HepG2 (cell line): ENCODE results near the gene ABHD17B. TPM values are rescaled to one million over a fixed set of nuclear protein-coding genes. Genes with fewer than 3 reads are reported as not detected.

Experiments
- ATAC-seq: fragments of 200-7000 bp; cut with Tn5 transposase; 3 replicates; pipeline ENCODE4 v1.9.1; 2020; ENCODE audit warnings: mild to moderate bottlenecking, moderate library complexity
- BruUV-seq: library from RNA; stranded (reverse); fragments of 400-500 nt; replicated peaks from 2 replicates; lab custom pipeline; 2021; lab: Mats Ljungman, UMichigan
- CTCF ChIA-PET: fragments of 300-600 bp; formaldehyde crosslinking; extraction: SDS; loops from one replicate; lab custom pipeline; 2021; ENCODE audit warnings: low total read pairs, inconsistent platforms, low intra/inter-chr PET ratio; lab: Yijun Ruan, JAX
- POLR2A ChIA-PET: fragments of 350-600 bp; sonication (Branson Sonifier 250); formaldehyde crosslinking; loops from one replicate; lab custom pipeline; 2020; ENCODE audit warnings: antibody characterized with exemption, inconsistent platforms; lab: Yijun Ruan, JAX
- DNase-seq: peaks from one replicate; pipeline ENCODE4 v3.0.0-alpha.2; 2015; ENCODE audit warnings: low spot score
- FAIRE-seq: peaks from 3 replicates; lab custom pipeline; 2011; peaks lifted over from hg19 to GRCh38; lab: Jason Lieb, UNC
- H2AFZ ChIP-seq: one replicate; pipeline ENCODE4 v1.6.1; 2011; ENCODE audit warnings: low read length, inconsistent platforms
- H3K27ac ChIP-seq: fragments of 300-600 bp; 3 replicates; pipeline ENCODE4 v1.8.0; 2011; ENCODE audit warnings: mixed run types, mild to moderate bottlenecking, mixed read lengths, low read length, inconsistent platforms; ENCODE audit not compliant: insufficient read depth; ENCODE audit errors: extremely low read length
- H3K27me3 ChIP-seq, 2 experiments: fragments of 200-600 bp in 1 of 2; 2 replicates in 1 of 2; 3 replicates in 1 of 2; pipeline versions ENCODE4 v1.6.0 to v1.8.0; 2011; ENCODE audit warnings: low read length in 2 of 2, mild to moderate bottlenecking in 2 of 2, moderate library complexity in 2 of 2, inconsistent platforms in 1 of 2; ENCODE audit not compliant: insufficient read depth in 2 of 2, control insufficient read depth in 1 of 2
- H3K36me3 ChIP-seq, 2 experiments: fragments of 200-600 bp in 1 of 2; replicated peaks in 1 of 2; 2 replicates in 1 of 2; 3 replicates in 1 of 2; pipeline versions ENCODE4 v1.5.1 to v1.8.0; 2011; ENCODE audit warnings: low read length in 2 of 2, inconsistent platforms in 1 of 2; ENCODE audit not compliant: insufficient read depth in 2 of 2, control insufficient read depth in 1 of 2
- H3K4me1 ChIP-seq: 2 replicates; pipeline ENCODE4 v1.5.1; 2012; ENCODE audit warnings: low read length, inconsistent platforms; ENCODE audit not compliant: insufficient read depth
- H3K4me2 ChIP-seq: 2 replicates; pipeline ENCODE4 v1.6.0; 2011; ENCODE audit warnings: low read depth, low read length, inconsistent platforms
- H3K4me3 ChIP-seq, 3 experiments: fragments of 200-600 bp in 1 of 3; sonication (generic), shearing (Covaris generic) in 1 of 3; replicated peaks in 1 of 3; 2 replicates each; pipeline ENCODE4 v1.5.1; 2011 to 2016; ENCODE audit warnings: low read length in 3 of 3, inconsistent platforms in 2 of 3, low read depth in 2 of 3, mild to moderate bottlenecking in 2 of 3, control low read depth in 1 of 3, mixed read lengths in 1 of 3; ENCODE audit not compliant: insufficient read depth in 1 of 3
- H3K79me2 ChIP-seq: one replicate; pipeline ENCODE4 v1.6.1; 2011; ENCODE audit warnings: low read length, inconsistent platforms; ENCODE audit not compliant: insufficient read depth
- H3K9ac ChIP-seq: 2 replicates; pipeline ENCODE4 v1.6.0; 2011; ENCODE audit warnings: mild to moderate bottlenecking, low read depth, low read length, inconsistent platforms; ENCODE audit not compliant: insufficient read depth
- H3K9me3 ChIP-seq: 2 replicates; pipeline ENCODE4 v1.5.1; 2012; ENCODE audit warnings: mild to moderate bottlenecking, low read length
- H4K20me1 ChIP-seq: 2 replicates; pipeline ENCODE4 v1.6.0; 2011; ENCODE audit warnings: inconsistent platforms, mild to moderate bottlenecking, low read length, moderate library complexity; ENCODE audit not compliant: insufficient read depth
- ATF7 ChIP-seq, 2 experiments: fragments of 450-650 bp in 1 of 2; sonication (generic) in 1 of 2; formaldehyde crosslinking in 1 of 2; IDR thresholded peaks; 2 replicates each; pipeline versions ENCODE4 v1.4.0 to v1.6.1; 2016 to 2020; ENCODE audit warnings: antibody characterized with exemption in 1 of 2, mild to moderate bottlenecking in 1 of 2, missing genetic modification reagents in 1 of 2
- FOXA3 ChIP-seq: IDR thresholded peaks from 2 replicates; pipeline ENCODE4 v1.6.1; 2016; ENCODE audit warnings: missing genetic modification reagents, missing compliant biosample characterization
- HOXA5 ChIP-seq: sonication (generic); formaldehyde crosslinking; IDR thresholded peaks from 2 replicates; pipeline ENCODE4 v1.4.0; 2020; ENCODE audit warnings: missing genetic modification reagents
- KDM4B ChIP-seq: sonication (generic); formaldehyde crosslinking; IDR thresholded peaks from 2 replicates; pipeline ENCODE4 v1.4.0; 2020; ENCODE audit warnings: missing genetic modification reagents
- MXD4 ChIP-seq: IDR thresholded peaks from 2 replicates; pipeline ENCODE4 v1.6.1; 2016; ENCODE audit warnings: mild to moderate bottlenecking, missing biosample characterization, missing genetic modification reagents
- NR2F1 ChIP-seq, 2 experiments: fragments of 450-650 bp in 1 of 2; formaldehyde crosslinking in 1 of 2; IDR thresholded peaks; 2 replicates each; pipeline versions ENCODE4 v1.5.0 to v1.6.1; 2016 to 2020; ENCODE audit warnings: mild to moderate bottlenecking in 1 of 2, missing compliant biosample characterization in 1 of 2, missing genetic modification reagents in 1 of 2, moderate library complexity in 1 of 2
- PPARG ChIP-seq: conservative IDR thresholded peaks from 2 replicates; pipeline ENCODE4 v1.6.1; 2016; ENCODE audit warnings: missing biosample characterization, missing genetic modification reagents
- SCMH1 ChIP-seq: sonication (generic); formaldehyde crosslinking; IDR thresholded peaks from 2 replicates; pipeline ENCODE4 v1.9.0; 2021; ENCODE audit warnings: missing genetic modification reagents, mild to moderate bottlenecking, borderline replicate concordance
- SMAD3 ChIP-seq: sonication (generic); formaldehyde crosslinking; IDR thresholded peaks from 2 replicates; pipeline ENCODE4 v1.4.0; 2020; ENCODE audit warnings: missing genetic modification reagents
- SMARCC2 ChIP-seq: fragments of 450-650 bp; IDR thresholded peaks from 2 replicates; pipeline ENCODE4 v1.6.1; 2017; ENCODE audit warnings: antibody characterized with exemption, mild to moderate bottlenecking
- TEAD2 ChIP-seq: sonication (generic); formaldehyde crosslinking; IDR thresholded peaks from 2 replicates; pipeline ENCODE4 v1.9.0; 2021; ENCODE audit warnings: missing genetic modification reagents
- ZNF225 ChIP-seq: sonication (generic); formaldehyde crosslinking; IDR thresholded peaks from 2 replicates; pipeline ENCODE4 v1.4.0; 2020; ENCODE audit warnings: mild to moderate bottlenecking, missing genetic modification reagents
- ZNF318 ChIP-seq: sonication (generic); formaldehyde crosslinking; IDR thresholded peaks from 2 replicates; pipeline ENCODE4 v1.4.0; 2020; ENCODE audit warnings: mild to moderate bottlenecking, missing genetic modification reagents
- ZNF501 ChIP-seq: sonication (generic); formaldehyde crosslinking; IDR thresholded peaks from 2 replicates; pipeline ENCODE4 v1.5.1; 2020; ENCODE audit warnings: mild to moderate bottlenecking, moderate library complexity, missing genetic modification reagents
- ZNF713 ChIP-seq: sonication (generic); formaldehyde crosslinking; IDR thresholded peaks from 2 replicates; pipeline ENCODE4 v1.4.0; 2020; ENCODE audit warnings: mild to moderate bottlenecking, missing genetic modification reagents
- WGBS: methylation state at CpG from one replicate; pipeline ENCODE4 v1.1.6; 2017; ENCODE audit warnings: low lambda C conversion rate; 5-methylcytosine and 5-hydroxymethylcytosine counted together
- in situ Hi-C: cut with HindIII; loops from 2 replicates; pipeline ENCODE4 v1.10.0; 2017; ENCODE audit warnings: low pct_unique_long_range_greater_than_20kb; ENCODE audit not compliant: extremely low pct_ligation_motif_present
- intact Hi-C: fragments of 100-400 bp; cut with micrococcal nuclease; formaldehyde crosslinking; loops from one replicate; pipeline ENCODE4 v1.10.0; 2022; ENCODE audit not compliant: unreplicated experiment
- polyA plus RNA-seq, 8 experiments: library from polyadenylated mRNA; depleted of rRNA in 3 of 8; stranded (reverse) in 7 of 8; unstranded in 1 of 8; fragments of >200 nt; fragmentation: Illumina TruSeq in 4 of 8; extraction: Trizol in 4 of 8; gene quantifications; 2 replicates each; pipeline versions ENCODE4 v1.2.1 to v1.2.3, GENCODE V29; 2011 to 2016; ENCODE audit warnings: low read depth in 4 of 8, missing spikeins in 1 of 8, mixed read lengths in 1 of 8; ENCODE audit not compliant: insufficient read depth in 1 of 8
- total RNA-seq, 5 experiments: library from RNA; depleted of rRNA; stranded (reverse); fragments of >200 nt; fragmentation: Illumina TruSeq; extraction: Trizol; gene quantifications; 2 replicates each; pipeline ENCODE4 v1.2.3, GENCODE V29; 2016; ENCODE audit warnings: low read depth in 1 of 5
- TF ChIP-seq, protein P1 (sequence below): sonication (generic); formaldehyde crosslinking; IDR thresholded peaks from 2 replicates; pipeline ENCODE4 v1.4.0; 2020; ENCODE audit warnings: mild to moderate bottlenecking, missing genetic modification reagents

The ABHD17B gene
- total and polyA plus RNA-seq, 2 of the 13 experiments (the other 11 are each of a cell fraction or from before 2014, with no cell fraction given), result 11.3 to 22.0 TPM

DNA sequence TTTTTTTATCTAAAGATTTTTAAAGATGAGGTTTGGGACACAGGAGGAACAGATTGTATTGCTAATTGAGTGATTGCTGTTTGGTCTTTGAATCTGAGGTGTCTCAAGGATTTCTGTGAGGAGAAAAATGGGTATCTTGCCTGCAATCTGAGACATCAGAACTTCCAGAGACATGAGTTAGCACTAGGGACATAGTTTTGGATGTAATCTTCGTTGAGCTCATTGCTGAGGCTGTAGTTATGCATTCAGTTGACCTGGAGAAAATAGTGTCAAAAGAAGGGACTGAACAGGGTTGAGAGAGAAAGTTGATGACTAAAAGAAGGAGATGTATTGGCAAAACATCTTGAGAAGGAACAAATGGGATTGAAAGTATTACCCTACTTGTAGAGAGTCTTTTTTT is 25.1 kb upstream of the ABHD17B start:
- H3K4me2 ChIP-seq, result no peak overlapping the region
- H4K20me1 ChIP-seq, result 0 out of 2 replicates have a peak, but pooled peaks cover under 1% of the 10 kb centered on the region
- no peak overlapping the region for H3K27ac ChIP-seq
- FAIRE-seq (no peak), DNase-seq (no peak), ATAC-seq (no peak)
- WGBS, result 79% methylated on average over 1 of the region's 1 CpG
- H3K9me3 ChIP-seq, result no peaks in the 10 kb centered on the region
- in situ Hi-C loops, result no loop called here
- peaks cover 3% of the 10 kb centered on the region for H3K4me1 ChIP-seq
- no peak overlapping the region for H3K4me3 ChIP-seq
- no peak overlapping the region for H2AFZ ChIP-seq
- no peaks in the 10 kb centered on the region for H3K27me3 ChIP-seq
- H3K79me2 ChIP-seq, result peaks cover 12% of the 10 kb centered on the region
- no peak overlapping the region for H3K9ac ChIP-seq
- ChIA-PET POLR2A (interaction anchor here (1.0 kb wide), 1 partner anchor 25 kb away, joined by 4 read pairs; the partner anchor contains the start of genes ABHD17B and C9orf85), CTCF (no interaction called here)
- no TSS peak for BruUV-seq
- H3K36me3 ChIP-seq, result 0 out of 5 replicates have a peak, but pooled peaks cover 0 to 3% of the 10 kb centered on the region in 2 experiments
- intact Hi-C loops, result no loop called here
- TF ChIP-seq ATF7 (IDR thresholded peaks at IDR 0.05), result no peak
- no peak for TF ChIP-seq ATF7 (CRISPR knock-in tag; IDR thresholded peaks at IDR 0.05)
- no peak for TF ChIP-seq PPARG (CRISPR knock-in tag)
- no peak for TF ChIP-seq KDM4B
- TF ChIP-seq ZNF501 (CRISPR knock-in tag), result no peak
- TF ChIP-seq SMARCC2, result no peak
- TF ChIP-seq ZNF713 (CRISPR knock-in tag), result no peak
- TF ChIP-seq NR2F1 (CRISPR knock-in tag; IDR thresholded peaks at IDR 0.05), result no peak
- no peak for TF ChIP-seq ZNF225 (CRISPR knock-in tag)
- TF ChIP-seq TEAD2 (CRISPR knock-in tag), result no peak
- no peak for TF ChIP-seq SCMH1 (CRISPR knock-in tag)
- TF ChIP-seq ZNF318 (CRISPR knock-in tag), result no peak
- TF ChIP-seq HOXA5 (CRISPR knock-in tag), result no peak
- no peak for TF ChIP-seq MXD4 (CRISPR knock-in tag)
- no peak for TF ChIP-seq FOXA3 (CRISPR knock-in tag)
- TF ChIP-seq, protein P1, sequence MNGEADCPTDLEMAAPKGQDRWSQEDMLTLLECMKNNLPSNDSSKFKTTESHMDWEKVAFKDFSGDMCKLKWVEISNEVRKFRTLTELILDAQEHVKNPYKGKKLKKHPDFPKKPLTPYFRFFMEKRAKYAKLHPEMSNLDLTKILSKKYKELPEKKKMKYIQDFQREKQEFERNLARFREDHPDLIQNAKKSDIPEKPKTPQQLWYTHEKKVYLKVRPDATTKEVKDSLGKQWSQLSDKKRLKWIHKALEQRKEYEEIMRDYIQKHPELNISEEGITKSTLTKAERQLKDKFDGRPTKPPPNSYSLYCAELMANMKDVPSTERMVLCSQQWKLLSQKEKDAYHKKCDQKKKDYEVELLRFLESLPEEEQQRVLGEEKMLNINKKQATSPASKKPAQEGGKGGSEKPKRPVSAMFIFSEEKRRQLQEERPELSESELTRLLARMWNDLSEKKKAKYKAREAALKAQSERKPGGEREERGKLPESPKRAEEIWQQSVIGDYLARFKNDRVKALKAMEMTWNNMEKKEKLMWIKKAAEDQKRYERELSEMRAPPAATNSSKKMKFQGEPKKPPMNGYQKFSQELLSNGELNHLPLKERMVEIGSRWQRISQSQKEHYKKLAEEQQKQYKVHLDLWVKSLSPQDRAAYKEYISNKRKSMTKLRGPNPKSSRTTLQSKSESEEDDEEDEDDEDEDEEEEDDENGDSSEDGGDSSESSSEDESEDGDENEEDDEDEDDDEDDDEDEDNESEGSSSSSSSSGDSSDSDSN (CRISPR knock-in tag), result no peak
- no peak for TF ChIP-seq SMAD3 (CRISPR knock-in tag)
